ENCODE data around the gene HIVEP3. TPM values are rescaled to one million over a fixed set of nuclear protein-coding genes. Genes with fewer than 3 reads are reported as not detected.

Gene HIVEP3
- total RNA-seq, 1 experiment from 2014 or later: 1.4 TPM

GRCh38 chr1:41715441-41716095 lies 203.2 kb downstream of the HIVEP3 start:
- H3K4me2 ChIP-seq (ENCODE audit: insufficient read depth, insufficient read length, low read length): no peak overlapping the region
- H3K23ac ChIP-seq (ENCODE audit: insufficient read length, low read depth, low read length): no peak overlapping the region
- no peaks in the 10 kb centered on the region for H3K79me1 ChIP-seq (ENCODE audit: insufficient read depth, low read depth, low read length, poor library complexity, severe bottlenecking)
- no peaks in the 10 kb centered on the region for H3K4me1 ChIP-seq (ENCODE audit: insufficient read depth, low read length)
- H3K27ac Mint-ChIP-seq: no peak overlapping the region; a peak in 1 of 7 replicates
- H3K4me3 Mint-ChIP-seq: no peak overlapping the region
- no peak overlapping the region for H4K91ac ChIP-seq (ENCODE audit: insufficient read length, low read depth, low read length)
- no peaks in the 10 kb centered on the region for H3K9me3 ChIP-seq (ENCODE audit: control insufficient read depth, low read depth, low read length)
- H3K27ac ChIP-seq (ENCODE audit: insufficient read length, low read depth, low read length): no peak overlapping the region
- no peak overlapping the region for H2AFZ ChIP-seq (ENCODE audit: low read length)
- H2BK5ac ChIP-seq (ENCODE audit: insufficient read length, low read length): no peak overlapping the region
- H3K4me1 Mint-ChIP-seq: peaks cover 16 to 22% of the 10 kb centered on the region in 2 experiments
- no peaks in the 10 kb centered on the region for H4K20me1 ChIP-seq (ENCODE audit: control insufficient read depth, insufficient read depth, insufficient read length)
- H2BK20ac ChIP-seq (ENCODE audit: low read depth, low read length, poor library complexity, severe bottlenecking): no peak overlapping the region
- no peaks in the 10 kb centered on the region for H3K79me2 ChIP-seq (ENCODE audit: insufficient read depth, low read length)
- no peak overlapping the region for H3K9ac ChIP-seq (ENCODE audit: extremely low read depth, insufficient read length, low read length)
- H3K14ac ChIP-seq (ENCODE audit: insufficient read depth, low read length): no peak overlapping the region
- H3K27me3 ChIP-seq (ENCODE audit: insufficient read depth, low read length): no peaks in the 10 kb centered on the region
- H3K4ac ChIP-seq (ENCODE audit: low read depth, low read length): no peak overlapping the region
- no peaks in the 10 kb centered on the region; a peak in 1 of 7 replicates for H3K36me3 Mint-ChIP-seq (ENCODE audit: insufficient read depth in 1 of 3, low read depth in 3 of 3)
- no peak overlapping the region for H3T11ph ChIP-seq (ENCODE audit: low read length)
- DNase-seq: no peak
- no peak overlapping the region for H2BK120ac ChIP-seq (ENCODE audit: low read depth, low read length, poor library complexity, severe bottlenecking)
- H4K8ac ChIP-seq (replicated peaks; ENCODE audit: insufficient read length, low read depth, low read length): no peak overlapping the region
- TF ChIP-seq CTCF (conservative IDR thresholded peaks at IDR 0.05): no peak
- H2BK15ac ChIP-seq (ENCODE audit: low read depth, low read length): no peak overlapping the region
- H2AK5ac ChIP-seq (ENCODE audit: insufficient read length, low read length): no peak overlapping the region
- WGBS (ENCODE audit: extremely low coverage, insufficient read length, low lambda C conversion rate): no CpG with 5 or more reads among the region's 8 CpGs
- H3K56ac ChIP-seq (ENCODE audit: insufficient read length, low read depth, low read length): no peak overlapping the region
- H2BK12ac ChIP-seq (ENCODE audit: insufficient read length, low read depth, low read length): no peak overlapping the region
- peaks cover 3% of the 10 kb centered on the region; the same call in 1 of the 2 replicates for H3K27me3 Mint-ChIP-seq (ENCODE audit: low read depth)
- H3K23me2 ChIP-seq (ENCODE audit: insufficient read length, low read depth, low read length, poor library complexity, severe bottlenecking): no peaks in the 10 kb centered on the region
- H4K5ac ChIP-seq (ENCODE audit: insufficient read length, low read depth, low read length): no peak overlapping the region
- H3K18ac ChIP-seq (ENCODE audit: insufficient read length, low read depth, low read length): no peak overlapping the region
- H3K9me3 Mint-ChIP-seq: no peaks in the 10 kb centered on the region

All from H9 (cell line).